HEK293 (cell line): Measurements from ENCODE around the gene PDE8B.

ENCODE experiments used
- ATF2 ChIP-seq: fragments of 450-650 bp; formaldehyde crosslinking; IDR thresholded peaks from 2 replicates; pipeline ENCODE4 v1.5.1; 2016; ENCODE audit warnings: missing biosample characterization, missing genetic modification characterization, low read depth
- MYNN ChIP-seq: fragments of 450-650 bp; formaldehyde crosslinking; IDR thresholded peaks from 2 replicates; pipeline ENCODE4 v1.5.1; 2016; ENCODE audit warnings: missing biosample characterization, missing genetic modification characterization, borderline replicate concordance
- PRDM6 ChIP-seq: fragments of 450-650 bp; formaldehyde crosslinking; IDR thresholded peaks from 2 replicates; pipeline ENCODE4 v1.5.1; 2017; ENCODE audit warnings: missing biosample characterization, missing genetic modification characterization
- WT1 ChIP-seq: fragments of 450-650 bp; formaldehyde crosslinking; IDR thresholded peaks from 2 replicates; pipeline ENCODE4 v1.5.1; 2016; ENCODE audit warnings: missing biosample characterization, missing genetic modification characterization
- ZNF23 ChIP-seq: fragments of 450-650 bp; formaldehyde crosslinking; IDR thresholded peaks from 2 replicates; pipeline ENCODE4 v1.5.1; 2016; ENCODE audit warnings: missing biosample characterization, missing genetic modification characterization, borderline replicate concordance
- ZNF274 ChIP-seq, 2 experiments: fragments of 200-500 bp in 1 of 2; fragments of 450-650 bp in 1 of 2; sonication (Bioruptor generic) in 1 of 2; formaldehyde crosslinking in 1 of 2; IDR thresholded peaks; 2 replicates each; pipeline versions ENCODE4 v1.5.1 to v1.6.1; 2014 to 2016; ENCODE audit warnings: borderline replicate concordance in 1 of 2, inconsistent platforms in 1 of 2, low read length in 1 of 2, missing biosample characterization in 1 of 2, missing genetic modification characterization in 1 of 2
- ZNF354C ChIP-seq: fragments of 450-650 bp; formaldehyde crosslinking; IDR thresholded peaks from 2 replicates; pipeline ENCODE4 v1.5.1; 2016; ENCODE audit warnings: missing biosample characterization, missing genetic modification characterization, low read depth, borderline replicate concordance

- TF ChIP-seq ZNF274 (IDR thresholded peaks at IDR 0.05; ENCODE audit: low read length) = no peak
- TF ChIP-seq ZNF274 (tag by site-specific recombination; IDR thresholded peaks at IDR 0.05; ENCODE audit: borderline replicate concordance) = no peak
- no peak for TF ChIP-seq ZNF354C (tag by site-specific recombination)
- no peak for TF ChIP-seq PRDM6 (tag by site-specific recombination)
- TF ChIP-seq WT1 (tag by site-specific recombination) = no peak
- no peak for TF ChIP-seq ATF2 (tag by site-specific recombination)
- no peak for TF ChIP-seq MYNN
- TF ChIP-seq ZNF23 (tag by site-specific recombination) = no peak
Measured at GRCh38 chr5:77209495-77210090, 887 bp upstream of the PDE8B start.
